WI38 (cell line): ENCODE measurements around the gene NTN4.
"Not testable (repeated sequence)": the region's sequence is repeated elsewhere in the genome, so short reads cannot be mapped to it uniquely, and the experiment has no call there.

Source experiments
- H3K4me3 ChIP-seq: 2 replicates; pipeline ENCODE4 v1.5.1; 2011; ENCODE audit warnings: low read depth, mild to moderate bottlenecking, control low read depth, low read length
- CTCF ChIP-seq: IDR thresholded peaks from 2 replicates; pipeline ENCODE4 v1.5.1; 2012; ENCODE audit warnings: low read depth, mild to moderate bottlenecking, control low read depth, low read length

NTN4 gene

DNA sequence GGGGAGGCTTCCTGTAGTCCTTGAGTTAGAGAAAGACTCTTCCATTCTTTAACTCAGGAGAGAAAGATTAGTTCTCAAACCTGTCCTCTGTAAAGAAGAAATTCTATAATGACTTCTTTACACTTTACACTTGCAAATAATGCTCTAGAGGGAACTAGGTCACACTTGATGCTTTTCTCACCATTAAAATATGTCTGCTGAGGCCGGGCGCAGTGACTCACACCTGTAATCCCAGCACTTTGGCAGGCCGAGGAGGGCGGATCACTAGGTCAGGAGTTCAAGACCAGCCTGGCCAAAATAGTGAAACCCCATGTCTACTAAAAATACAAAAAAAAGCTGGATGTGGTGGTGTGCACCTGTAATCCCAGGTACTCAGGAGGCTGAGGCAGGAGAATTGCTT is 6.3 kb downstream of the NTN4 start:
- no peak overlapping the region for H3K4me3 ChIP-seq
- no peak for TF ChIP-seq CTCF

DNA sequence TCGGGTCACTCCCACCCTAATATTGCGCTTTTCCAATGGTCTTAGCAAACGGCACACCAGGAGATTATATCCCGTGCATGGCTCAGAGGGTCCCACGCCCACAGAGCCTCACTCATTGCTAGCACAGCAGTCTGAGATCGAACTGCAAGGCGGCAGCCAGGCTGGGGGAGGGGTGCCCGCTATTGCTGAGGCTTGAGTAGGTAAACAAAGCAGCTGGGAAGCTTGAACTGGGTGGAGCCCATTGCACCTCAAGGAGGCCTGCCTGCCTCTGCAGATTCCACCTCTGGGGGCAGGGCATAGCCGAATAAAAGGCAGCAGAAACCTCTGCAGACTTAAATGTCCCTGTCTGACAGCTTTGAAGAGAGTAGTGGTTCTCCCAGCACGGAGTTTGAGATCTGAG is 15.1 kb downstream of the NTN4 start:
- not testable (repeated sequence) for H3K4me3 ChIP-seq

DNA sequence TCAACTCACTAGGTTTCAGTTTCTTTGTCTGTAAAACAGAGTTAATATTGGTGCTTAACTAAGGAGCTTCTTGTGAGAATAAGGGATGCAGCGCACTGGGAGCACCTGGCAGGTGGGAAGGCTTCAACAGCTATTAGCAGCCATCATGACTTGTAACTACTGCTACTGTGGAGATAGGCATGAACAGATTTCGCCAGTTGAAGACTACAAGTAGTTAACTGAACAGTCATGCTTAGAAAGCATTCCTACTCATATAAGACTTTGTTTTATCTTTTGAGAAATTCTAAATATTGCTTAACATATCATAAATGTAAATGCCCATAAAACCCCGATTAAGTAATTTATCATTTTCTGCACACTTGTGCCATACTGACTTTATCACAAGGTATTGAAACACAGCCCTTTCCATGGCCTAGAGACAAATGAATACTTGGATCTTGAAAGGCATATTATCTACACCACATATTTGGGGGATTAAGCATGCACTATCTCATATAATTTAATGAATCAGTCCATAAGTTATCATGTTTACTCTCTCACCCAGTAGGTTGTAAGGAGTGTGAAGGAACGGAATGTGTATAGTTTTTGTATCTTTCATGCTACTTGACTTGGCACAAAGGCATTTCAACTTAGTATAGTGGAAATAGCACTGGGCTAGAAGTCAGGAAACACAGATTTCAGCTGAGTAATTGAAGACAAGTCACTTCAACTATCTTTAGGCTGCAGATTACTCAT is 16.1 kb downstream of the NTN4 start:
- H3K4me3 ChIP-seq = no peak overlapping the region
- TF ChIP-seq CTCF = no peak

GRCh38 chr12:95773320-95773719 is 17.2 kb downstream of the NTN4 start:
- no peak for TF ChIP-seq CTCF
- H3K4me3 ChIP-seq = no peak overlapping the region

DNA sequence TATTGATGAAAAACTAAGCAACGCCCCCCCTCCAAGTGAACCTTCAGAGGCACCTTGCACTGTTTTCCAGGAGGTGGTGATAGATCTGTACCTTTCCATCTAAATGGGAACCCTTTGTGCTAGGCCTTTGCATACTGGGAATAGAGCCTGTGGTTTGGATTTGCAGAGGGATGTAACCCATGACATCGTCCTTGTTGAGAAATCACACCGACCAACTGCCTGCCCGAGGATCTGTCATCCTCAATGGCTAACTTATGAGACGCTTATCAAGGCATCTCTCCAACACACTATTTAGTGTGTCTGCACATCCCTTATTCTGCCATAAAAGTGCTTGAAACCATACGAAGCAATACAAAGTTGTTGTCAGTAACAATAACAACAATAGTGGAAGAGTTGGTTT is 22.9 kb downstream of the NTN4 start:
- no peak overlapping the region for H3K4me3 ChIP-seq
- no peak for TF ChIP-seq CTCF

DNA sequence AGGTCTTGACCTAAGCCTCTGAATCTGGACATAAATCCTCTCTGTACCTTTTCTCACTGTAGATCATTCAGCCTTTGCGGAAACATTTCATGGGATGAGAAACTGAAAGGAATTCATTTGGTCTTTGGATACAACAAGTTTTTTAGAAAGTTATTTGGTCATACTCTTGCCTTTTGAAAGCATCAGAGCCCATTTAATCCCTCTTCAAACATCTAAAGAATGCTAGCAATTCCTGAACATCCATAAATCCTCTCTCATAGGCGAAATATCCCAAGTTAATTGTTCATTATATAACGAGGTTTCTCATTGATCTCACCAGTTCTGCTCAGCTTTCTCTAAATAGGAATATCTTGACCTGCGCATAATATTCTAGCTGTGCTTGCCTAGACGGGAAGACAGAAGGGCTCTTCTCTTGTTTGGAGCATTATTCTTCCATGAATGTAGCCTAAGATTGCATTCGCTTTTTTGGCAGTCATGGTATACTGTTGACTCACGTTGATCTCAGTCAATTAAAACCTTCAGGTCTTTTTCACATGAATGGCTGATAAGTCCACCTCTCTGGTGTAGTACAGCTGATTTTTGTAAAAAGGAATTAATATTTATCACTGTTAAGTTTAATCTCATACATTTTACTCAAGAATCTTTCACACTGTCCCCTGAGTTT is 24.1 kb downstream of the NTN4 start:
- no peak for TF ChIP-seq CTCF
- H3K4me3 ChIP-seq = no peak overlapping the region

DNA sequence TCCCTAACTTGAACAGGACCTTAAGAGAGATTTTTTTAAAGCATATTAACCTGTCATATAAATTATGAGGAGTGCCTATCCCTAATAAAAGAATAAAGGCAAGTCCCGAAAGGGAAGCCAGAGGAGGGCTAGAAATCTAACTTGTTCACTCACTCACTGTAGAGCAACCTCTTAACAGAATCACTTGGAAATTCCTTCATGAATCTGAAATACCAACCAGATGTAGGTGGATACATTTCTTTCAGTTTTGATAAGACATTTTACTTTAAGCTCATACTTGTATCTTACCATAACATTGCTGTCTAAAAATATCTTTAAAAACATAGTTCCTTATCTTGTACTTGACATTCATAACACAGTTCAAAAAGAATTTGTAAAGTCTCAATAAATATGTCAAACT is 25.7 kb downstream of the NTN4 start:
- no peak for TF ChIP-seq CTCF
- H3K4me3 ChIP-seq = no peak overlapping the region
